SK-N-SH (cell line): ENCODE measurements around the gene HLA-DQA1. TPM values are rescaled to one million over a fixed set of nuclear protein-coding genes. Genes with fewer than 3 reads are reported as not detected.

ENCODE experiments used
- CTCF ChIA-PET: fragments of 300-600, 350-600 bp; formaldehyde crosslinking; extraction: SDS; loops from one replicate; lab custom pipeline; 2021; lab: Yijun Ruan, JAX
- POLR2A ChIA-PET: fragments of 350-600 bp; sonication (Branson Sonifier 250); formaldehyde crosslinking; extraction: SDS; loops from one replicate; lab custom pipeline; 2020; ENCODE audit warnings: antibody characterized with exemption, inconsistent platforms; lab: Yijun Ruan, JAX
- DNase-seq: peaks from one replicate; pipeline ENCODE4 v3.0.0; 2012
- H2AFZ ChIP-seq: fragments of 200-600 bp; sonication (generic); 2 replicates; pipeline ENCODE4 v1.8.1; 2016; ENCODE audit warnings: antibody characterized with exemption, mild to moderate bottlenecking, low read depth
- H3F3A ChIP-seq: fragments of 200-600 bp; sonication (generic); replicated peaks from 2 replicates; pipeline ENCODE3; 2016; ENCODE audit warnings: antibody characterized with exemption, mild to moderate bottlenecking; ENCODE audit not compliant: insufficient read depth
- H3K27ac ChIP-seq, 2 experiments: fragments of 200-500 bp in 1 of 2; fragments of 200-600 bp in 1 of 2; sonication (Bioruptor generic) in 1 of 2; sonication (generic), shearing (Covaris generic) in 1 of 2; 2 replicates each; pipeline versions ENCODE4 v1.5.1 to v1.6.1; 2014 to 2016; ENCODE audit warnings: low read depth in 2 of 2, inconsistent platforms in 1 of 2, low read length in 1 of 2, mild to moderate bottlenecking in 1 of 2, mixed read lengths in 1 of 2
- H3K27me3 ChIP-seq: fragments of 200-600 bp; sonication (generic), shearing (Covaris generic); 2 replicates; pipeline ENCODE4 v1.6.1; 2016; ENCODE audit warnings: mixed run types; ENCODE audit not compliant: insufficient read depth
- H3K36me3 ChIP-seq, 2 experiments: fragments of 200-500 bp in 1 of 2; fragments of 200-600 bp in 1 of 2; sonication (Bioruptor generic) in 1 of 2; sonication (generic) in 1 of 2; replicated peaks in 1 of 2; 2 replicates each; pipeline versions ENCODE3 to v1.5.1; 2014 to 2016; ENCODE audit warnings: low read length in 1 of 2, mild to moderate bottlenecking in 1 of 2; ENCODE audit not compliant: insufficient read depth in 2 of 2, control insufficient read depth in 1 of 2
- H3K4me1 ChIP-seq, 2 experiments: fragments of 200-500 bp in 1 of 2; fragments of 200-600 bp in 1 of 2; sonication (Bioruptor generic) in 1 of 2; sonication (generic), shearing (Covaris generic) in 1 of 2; 2 replicates each; pipeline versions ENCODE4 v1.5.1 to v1.6.1; 2014 to 2016; ENCODE audit warnings: low read depth in 1 of 2, low read length in 1 of 2, mixed run types in 1 of 2; ENCODE audit not compliant: insufficient read depth in 2 of 2, control insufficient read depth in 1 of 2
- H3K4me2 ChIP-seq: fragments of 200-600 bp; sonication (generic), shearing (Covaris generic); 2 replicates; pipeline ENCODE4 v1.6.1; 2017; ENCODE audit warnings: mixed run types
- H3K4me3 ChIP-seq, 2 experiments: fragments of 200-500 bp in 1 of 2; fragments of 200-600 bp in 1 of 2; sonication (Bioruptor generic) in 1 of 2; sonication (generic), shearing (Covaris generic) in 1 of 2; 2 replicates each; pipeline versions ENCODE4 v1.5.1 to v1.8.1; 2014 to 2016; ENCODE audit warnings: low read depth in 2 of 2, inconsistent platforms in 1 of 2, low read length in 1 of 2, mild to moderate bottlenecking in 1 of 2, mixed read lengths in 1 of 2, moderate library complexity in 1 of 2
- H3K79me2 ChIP-seq: fragments of 200-600 bp; sonication (generic); 2 replicates; pipeline ENCODE4 v1.8.1; 2017; ENCODE audit warnings: mild to moderate bottlenecking; ENCODE audit not compliant: insufficient read depth
- H3K9ac ChIP-seq: fragments of 200-600 bp; sonication (generic); 2 replicates; pipeline ENCODE4 v1.6.1; 2017; ENCODE audit warnings: mixed run types
- H3K9me2 ChIP-seq: fragments of 200-600 bp; sonication (generic); 2 replicates; pipeline ENCODE4 v1.6.1; 2017; ENCODE audit warnings: mixed run types
- H3K9me3 ChIP-seq: fragments of 200-600 bp; sonication (generic); 2 replicates; pipeline ENCODE4 v1.6.1; 2017; ENCODE audit warnings: mixed run types, mild to moderate bottlenecking, moderate library complexity
- H4K20me1 ChIP-seq: fragments of 200-600 bp; sonication (generic); 2 replicates; pipeline ENCODE4 v1.6.1; 2017; ENCODE audit warnings: mild to moderate bottlenecking, mixed run types; ENCODE audit not compliant: insufficient read depth
- CTCF ChIP-seq: fragments of 200-600 bp; sonication (generic); IDR thresholded peaks from 2 replicates; pipeline ENCODE4 v1.6.1; 2017; ENCODE audit warnings: antibody characterized with exemption, mild to moderate bottlenecking, moderate library complexity
- EP300 ChIP-seq, 2 experiments: IDR thresholded peaks; 2 replicates each; pipeline versions ENCODE4 v1.4.0 to v1.6.1; 2012; ENCODE audit warnings: borderline replicate concordance in 1 of 2, low read depth in 1 of 2, low read length in 1 of 2
- EZH2phosphoT487 ChIP-seq: fragments of 200-600 bp; sonication (generic); IDR thresholded peaks from 2 replicates; pipeline ENCODE4 v1.6.1; 2017; ENCODE audit warnings: low read depth, mixed run types, mild to moderate bottlenecking, antibody characterized with exemption, moderate library complexity, borderline replicate concordance
- FOXJ3 ChIP-seq: sonication (generic); formaldehyde crosslinking; IDR thresholded peaks from 2 replicates; pipeline ENCODE4 v1.5.1; 2020; ENCODE audit warnings: mild to moderate bottlenecking, missing genetic modification reagents
- FOXM1 ChIP-seq: IDR thresholded peaks from 2 replicates; pipeline ENCODE4 v1.4.0; 2012; ENCODE audit warnings: low read depth, mild to moderate bottlenecking
- GATA2 ChIP-seq: sonication (generic); formaldehyde crosslinking; IDR thresholded peaks from 2 replicates; pipeline ENCODE4 v1.5.0; 2020; ENCODE audit warnings: mild to moderate bottlenecking, missing genetic modification reagents
- JUND ChIP-seq: IDR thresholded peaks from 2 replicates; pipeline ENCODE4 v1.4.0; 2012
- MEF2A ChIP-seq: IDR thresholded peaks from 2 replicates; pipeline ENCODE4 v1.4.0; 2012; ENCODE audit warnings: low read depth, borderline replicate concordance
- NRF1 ChIP-seq: IDR thresholded peaks from 2 replicates; pipeline ENCODE4 v1.6.1; 2012; ENCODE audit warnings: low read depth, mild to moderate bottlenecking, low read length
- RCOR1 ChIP-seq: fragments of 150-350 bp; IDR thresholded peaks from 2 replicates; pipeline ENCODE4 v1.6.1; 2017; ENCODE audit warnings: antibody characterized with exemption, low read length
- RFX5 ChIP-seq: IDR thresholded peaks from 2 replicates; pipeline ENCODE4 v1.6.1; 2012; ENCODE audit warnings: mild to moderate bottlenecking, improper control_type of control experiment, low read length
- SIN3A ChIP-seq: IDR thresholded peaks from 2 replicates; pipeline ENCODE4 v1.6.1; 2012; ENCODE audit warnings: low read depth, mild to moderate bottlenecking, low read length, moderate library complexity, borderline replicate concordance
- USF2 ChIP-seq: fragments of 150-350 bp; IDR thresholded peaks from 2 replicates; pipeline ENCODE4 v1.6.1; 2017; ENCODE audit warnings: antibody characterized with exemption, low read length, low read depth, borderline replicate concordance
- WGBS: methylation state at CpG from one replicate; pipeline ENCODE4 v1.1.6; 2017; ENCODE audit warnings: low lambda C conversion rate; 5-methylcytosine and 5-hydroxymethylcytosine counted together
- polyA plus RNA-seq, 3 experiments: library from polyadenylated mRNA; depleted of rRNA; stranded (reverse); fragments of >200 nt; gene quantifications; 2 replicates each; pipeline ENCODE4 v1.2.3, GENCODE V29; 2012
- TF ChIP-seq, protein P1 (sequence below): IDR thresholded peaks from 2 replicates; pipeline ENCODE4 v1.4.0; 2012; ENCODE audit warnings: low read depth
- TF ChIP-seq, protein P2 (sequence below): IDR thresholded peaks from 2 replicates; pipeline ENCODE4 v1.6.1; 2012; ENCODE audit warnings: mild to moderate bottlenecking, low read depth, low read length, moderate library complexity
- TF ChIP-seq, protein P3 (sequence below): IDR thresholded peaks from 2 replicates; pipeline ENCODE4; 2012

Gene HLA-DQA1
- polyA plus RNA-seq, 1 of the 3 experiments (the other 2 are of a cell fraction): not detected

DNA sequence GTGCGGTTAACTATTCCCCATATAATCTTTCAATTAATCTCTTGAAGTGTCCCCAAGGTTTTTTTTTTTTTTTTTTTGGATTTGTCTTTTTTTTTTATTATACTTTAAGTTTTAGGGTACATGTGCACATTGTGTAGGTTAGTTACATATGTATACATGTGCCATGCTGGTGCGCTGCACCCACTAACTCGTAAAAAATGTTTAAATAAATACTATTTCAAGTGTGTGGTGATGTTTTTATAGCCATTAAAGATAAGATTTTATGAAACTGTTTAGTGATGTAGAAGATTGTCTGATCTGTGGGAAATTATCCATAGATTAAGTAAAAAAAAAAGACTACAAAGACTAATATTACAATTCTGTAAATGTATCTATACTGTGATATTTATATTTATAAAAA is 12.6 kb upstream of the HLA-DQA1 start:
- no peaks in the 10 kb centered on the region for H3F3A ChIP-seq
- CTCF ChIA-PET: no interaction called here
- 0% methylated on average over 1 of the region's 3 CpGs for WGBS

DNA sequence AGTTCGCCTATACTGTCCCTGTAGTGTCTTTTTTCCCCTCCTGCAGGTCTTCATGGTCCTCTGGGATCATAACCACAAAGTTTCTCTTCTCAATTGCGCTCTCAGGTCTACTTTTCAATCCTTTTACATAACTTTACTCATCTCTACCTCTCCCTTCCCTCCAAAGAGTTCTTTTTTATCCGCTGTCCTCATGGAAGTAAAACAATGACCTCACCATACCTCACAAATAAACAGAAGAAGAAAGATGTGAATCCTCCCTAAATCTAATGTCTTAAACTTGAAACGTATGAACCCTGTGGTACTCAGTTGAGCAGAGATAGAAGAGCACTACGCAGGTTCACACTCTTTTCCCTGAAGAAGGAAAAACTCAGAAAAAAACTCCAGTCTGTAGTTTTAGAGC is 12.1 kb upstream of the HLA-DQA1 start:
- no peak overlapping the region for H3K9ac ChIP-seq
- no peaks in the 10 kb centered on the region for H3K4me1 ChIP-seq
- no peaks in the 10 kb centered on the region for H3K36me3 ChIP-seq
- no peaks in the 10 kb centered on the region for H3K9me2 ChIP-seq
- DNase-seq: no peak
- H4K20me1 ChIP-seq: no peaks in the 10 kb centered on the region
- ChIA-PET POLR2A (no interaction called here), CTCF (no interaction called here)
- H3K4me3 ChIP-seq: no peak overlapping the region
- no peaks in the 10 kb centered on the region for H3F3A ChIP-seq
- H3K27me3 ChIP-seq: no peaks in the 10 kb centered on the region
- H3K9me3 ChIP-seq: no peaks in the 10 kb centered on the region
- H3K4me2 ChIP-seq: no peak overlapping the region
- 2% methylated on average over 5 of the region's 5 CpGs for whole genome bisulfite sequencing
- no peaks in the 10 kb centered on the region for H3K79me2 ChIP-seq
- no peak overlapping the region for H2AFZ ChIP-seq
- no peak overlapping the region for H3K27ac ChIP-seq
- TF ChIP-seq, protein P1, sequence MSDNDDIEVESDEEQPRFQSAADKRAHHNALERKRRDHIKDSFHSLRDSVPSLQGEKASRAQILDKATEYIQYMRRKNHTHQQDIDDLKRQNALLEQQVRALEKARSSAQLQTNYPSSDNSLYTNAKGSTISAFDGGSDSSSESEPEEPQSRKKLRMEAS: no peak
- TF ChIP-seq NRF1: no peak
- TF ChIP-seq SIN3A: no peak
- TF ChIP-seq, protein P2, sequence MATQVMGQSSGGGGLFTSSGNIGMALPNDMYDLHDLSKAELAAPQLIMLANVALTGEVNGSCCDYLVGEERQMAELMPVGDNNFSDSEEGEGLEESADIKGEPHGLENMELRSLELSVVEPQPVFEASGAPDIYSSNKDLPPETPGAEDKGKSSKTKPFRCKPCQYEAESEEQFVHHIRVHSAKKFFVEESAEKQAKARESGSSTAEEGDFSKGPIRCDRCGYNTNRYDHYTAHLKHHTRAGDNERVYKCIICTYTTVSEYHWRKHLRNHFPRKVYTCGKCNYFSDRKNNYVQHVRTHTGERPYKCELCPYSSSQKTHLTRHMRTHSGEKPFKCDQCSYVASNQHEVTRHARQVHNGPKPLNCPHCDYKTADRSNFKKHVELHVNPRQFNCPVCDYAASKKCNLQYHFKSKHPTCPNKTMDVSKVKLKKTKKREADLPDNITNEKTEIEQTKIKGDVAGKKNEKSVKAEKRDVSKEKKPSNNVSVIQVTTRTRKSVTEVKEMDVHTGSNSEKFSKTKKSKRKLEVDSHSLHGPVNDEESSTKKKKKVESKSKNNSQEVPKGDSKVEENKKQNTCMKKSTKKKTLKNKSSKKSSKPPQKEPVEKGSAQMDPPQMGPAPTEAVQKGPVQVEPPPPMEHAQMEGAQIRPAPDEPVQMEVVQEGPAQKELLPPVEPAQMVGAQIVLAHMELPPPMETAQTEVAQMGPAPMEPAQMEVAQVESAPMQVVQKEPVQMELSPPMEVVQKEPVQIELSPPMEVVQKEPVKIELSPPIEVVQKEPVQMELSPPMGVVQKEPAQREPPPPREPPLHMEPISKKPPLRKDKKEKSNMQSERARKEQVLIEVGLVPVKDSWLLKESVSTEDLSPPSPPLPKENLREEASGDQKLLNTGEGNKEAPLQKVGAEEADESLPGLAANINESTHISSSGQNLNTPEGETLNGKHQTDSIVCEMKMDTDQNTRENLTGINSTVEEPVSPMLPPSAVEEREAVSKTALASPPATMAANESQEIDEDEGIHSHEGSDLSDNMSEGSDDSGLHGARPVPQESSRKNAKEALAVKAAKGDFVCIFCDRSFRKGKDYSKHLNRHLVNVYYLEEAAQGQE: no peak
- TF ChIP-seq EZH2phosphoT487: no peak
- TF ChIP-seq FOXM1: no peak
- TF ChIP-seq FOXJ3: no peak
- TF ChIP-seq GATA2 (CRISPR knock-in tag): no peak
- TF ChIP-seq EP300 (IDR thresholded peaks at IDR 0.05; ENCODE audit: borderline replicate concordance in 1 of 2, low read depth in 1 of 2, low read length in 1 of 2): no peak

More for the DNA sequence above, 12.6 kb upstream of the HLA-DQA1 start:
- TF ChIP-seq FOXM1 (no peak), CTCF (no peak), JUND (no peak), USF2 (no peak), MEF2A (no peak), EZH2phosphoT487 (no peak), RCOR1 (no peak), RFX5 (no peak), FOXJ3 (no peak), SIN3A (no peak)
- TF ChIP-seq, protein P3, sequence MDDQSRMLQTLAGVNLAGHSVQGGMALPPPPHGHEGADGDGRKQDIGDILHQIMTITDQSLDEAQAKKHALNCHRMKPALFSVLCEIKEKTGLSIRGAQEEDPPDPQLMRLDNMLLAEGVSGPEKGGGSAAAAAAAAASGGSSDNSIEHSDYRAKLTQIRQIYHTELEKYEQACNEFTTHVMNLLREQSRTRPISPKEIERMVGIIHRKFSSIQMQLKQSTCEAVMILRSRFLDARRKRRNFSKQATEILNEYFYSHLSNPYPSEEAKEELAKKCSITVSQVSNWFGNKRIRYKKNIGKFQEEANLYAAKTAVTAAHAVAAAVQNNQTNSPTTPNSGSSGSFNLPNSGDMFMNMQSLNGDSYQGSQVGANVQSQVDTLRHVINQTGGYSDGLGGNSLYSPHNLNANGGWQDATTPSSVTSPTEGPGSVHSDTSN: no peak
- Histone ChIP-seq H4K20me1 (no peaks in the 10 kb centered on the region), H3K9me3 (no peaks in the 10 kb centered on the region), H3K27me3 (no peaks in the 10 kb centered on the region), H2AFZ (no peak overlapping the region), H3K9ac (no peak overlapping the region), H3K4me3 (no peak overlapping the region), H3K4me1 (no peaks in the 10 kb centered on the region), H3K9me2 (no peaks in the 10 kb centered on the region), H3K36me3 (no peaks in the 10 kb centered on the region), H3K4me2 (no peak overlapping the region), H3K79me2 (no peaks in the 10 kb centered on the region), H3K27ac (no peak overlapping the region)
- no peak for DNase-seq
- POLR2A ChIA-PET: no interaction called here
